Activated T-cell treated with anti-CD3 and anti-CD28 coated beads for 4 hours (primary cell): ENCODE results near the gene VPS33B.
"Not testable (repeated sequence)": the region's sequence is repeated elsewhere in the genome, so short reads cannot be mapped to it uniquely, and the experiment has no call there.

Experiments used
- DNase-seq: peaks from one replicate; pipeline ENCODE4 v3.0.0-alpha.2; 2020

The VPS33B gene

GRCh38 chr15:91031796-91032195 lies 9.4 kb upstream of the VPS33B start:
- DNase-seq: no peak

DNA sequence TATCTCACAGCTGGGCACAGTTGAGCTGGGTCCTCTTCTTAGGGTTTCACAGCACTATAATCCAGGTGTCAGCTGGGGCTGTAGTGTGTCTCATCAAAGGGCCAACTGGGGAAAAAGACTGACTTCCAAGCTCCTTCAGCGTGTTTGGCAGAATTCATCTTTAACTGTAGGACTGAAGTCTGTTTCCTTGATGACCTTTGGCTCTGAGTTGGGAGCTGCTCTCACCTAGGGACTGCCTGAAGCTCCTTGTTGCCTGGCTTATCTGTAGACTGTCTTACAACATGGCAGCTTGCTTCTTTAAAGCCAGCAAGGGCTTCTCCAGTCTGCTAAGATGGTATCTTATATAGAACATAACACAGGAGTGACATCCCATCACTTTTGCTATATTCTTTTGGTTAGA lies 5.3 kb upstream of the VPS33B start:
- no peak for DNase-seq

- no peak for DNase-seq
Observed at GRCh38 chr15:91023720-91024119, 1.3 kb upstream of the VPS33B start.

GRCh38 chr15:91022832-91023129 lies 387 bp upstream of the VPS33B start:
- DNase-seq: no peak

- no peak for DNase-seq
Observed at GRCh38 chr15:91021516-91022074, 799 bp downstream of the VPS33B start.

- DNase-seq: no peak
Observed at GRCh38 chr15:91018158-91018557, 4.2 kb downstream of the VPS33B start.

DNA sequence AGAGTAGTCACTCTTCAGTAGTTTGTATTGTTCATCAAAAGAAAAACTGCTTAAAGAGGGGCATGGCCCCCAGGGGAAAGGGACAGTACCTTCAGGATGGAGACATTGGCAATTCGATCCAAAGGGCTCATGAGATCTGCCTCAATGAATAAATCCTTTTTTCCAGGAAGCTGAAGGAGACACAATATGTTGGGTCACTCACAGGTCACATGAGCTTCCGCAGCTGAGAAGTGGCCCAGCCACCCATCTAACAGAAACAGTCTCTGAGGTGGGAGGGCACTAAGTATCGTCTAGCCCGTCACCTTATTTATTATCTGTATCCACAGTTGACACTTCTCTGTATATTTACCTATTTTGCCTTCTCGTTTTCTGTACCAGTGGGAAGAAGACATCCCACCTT lies 4.7 kb downstream of the VPS33B start:
- DNase-seq: no peak

DNA sequence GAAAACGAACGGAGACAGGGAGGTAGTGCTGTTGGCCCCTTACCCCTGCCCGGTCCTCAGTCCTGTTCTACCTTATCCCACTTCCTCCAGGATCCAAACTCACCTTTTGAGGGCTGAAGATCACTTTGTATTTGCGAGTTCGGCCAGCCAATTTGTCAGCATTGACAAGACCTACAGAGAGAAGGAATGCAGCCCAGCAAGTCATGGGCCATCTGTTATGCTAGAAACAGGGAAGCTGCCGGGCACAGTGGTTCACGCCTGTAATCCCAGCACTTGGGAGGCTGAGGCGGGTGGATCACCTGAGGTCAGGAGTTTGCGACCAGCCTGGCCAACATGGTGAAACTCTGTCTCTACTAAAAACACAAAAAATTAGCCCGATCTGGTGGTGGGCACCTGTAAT lies 8.7 kb downstream of the VPS33B start:
- DNase-seq: not testable (repeated sequence)

DNA sequence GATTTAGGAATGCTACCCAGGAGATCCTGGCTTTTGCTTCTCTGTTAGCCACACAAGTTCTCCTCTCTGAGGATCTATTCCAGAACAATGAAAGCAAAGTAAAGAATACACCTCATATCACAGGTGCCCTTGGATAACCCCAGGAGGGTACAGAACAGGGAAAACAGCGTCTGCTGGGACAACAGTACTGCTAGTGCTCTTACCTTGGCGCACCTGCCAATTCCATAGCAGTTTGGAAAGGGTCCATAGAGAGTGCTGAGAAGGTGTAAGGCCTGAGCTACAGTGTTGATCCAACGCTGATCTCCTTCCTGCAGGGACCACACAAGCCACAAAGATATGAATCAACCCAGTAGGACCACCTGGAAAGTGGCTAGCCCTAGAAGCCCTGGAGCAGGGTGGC lies 15.1 kb downstream of the VPS33B start:
- no peak for DNase-seq

GRCh38 chr15:91001209-91001608 lies 21.2 kb downstream of the VPS33B start:
- DNase-seq: no peak

DNA sequence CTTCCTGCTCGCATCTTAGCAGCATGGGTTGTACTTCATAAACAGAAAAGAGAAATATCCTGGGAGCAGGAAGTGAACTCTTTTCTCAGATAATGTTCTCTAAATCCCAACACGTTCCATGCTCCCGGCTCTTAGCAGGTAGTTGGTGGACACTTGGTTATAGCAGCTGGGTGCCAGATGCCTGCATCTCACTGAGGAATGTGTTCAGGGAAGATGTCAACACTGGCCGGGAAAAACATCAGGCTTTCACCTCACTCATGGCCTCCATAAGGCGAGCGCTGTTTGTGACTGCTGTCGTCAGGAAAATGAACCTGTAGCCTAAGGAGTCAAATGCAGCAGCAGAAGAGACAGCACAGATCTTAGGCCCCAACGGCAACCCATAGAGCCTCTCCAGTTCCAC lies 23.7 kb downstream of the VPS33B start:
- no peak for DNase-seq

- peak; percentile 95 for DNase-seq
Observed at GRCh38 chr15:90994417-90995311, 27.7 kb downstream of the VPS33B start, which contains the start of gene PRC1. Gene PRC1 (minus strand): TSS chr15:90994535. CDS start chr15:90994417, 118 bp downstream.

DNA sequence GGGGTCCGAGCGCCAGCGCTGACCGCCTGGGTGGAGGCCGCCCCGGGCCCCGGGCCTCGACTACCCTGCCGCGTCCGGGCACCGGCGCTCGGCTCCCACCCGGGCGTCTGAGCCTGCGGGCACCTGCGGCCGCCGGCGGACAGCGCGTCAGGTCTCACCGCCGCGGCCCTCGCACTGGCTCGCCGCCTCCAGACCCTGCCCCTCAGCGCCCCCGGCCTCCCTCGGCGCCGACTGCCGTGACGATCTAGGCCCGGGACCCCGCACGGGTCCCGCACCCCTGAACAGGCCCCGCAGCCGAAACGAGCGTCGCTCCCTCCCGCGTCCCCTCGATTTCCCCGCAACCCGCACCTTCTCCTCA lies 28.4 kb downstream of the VPS33B start:
- no peak for DNase-seq

DNA sequence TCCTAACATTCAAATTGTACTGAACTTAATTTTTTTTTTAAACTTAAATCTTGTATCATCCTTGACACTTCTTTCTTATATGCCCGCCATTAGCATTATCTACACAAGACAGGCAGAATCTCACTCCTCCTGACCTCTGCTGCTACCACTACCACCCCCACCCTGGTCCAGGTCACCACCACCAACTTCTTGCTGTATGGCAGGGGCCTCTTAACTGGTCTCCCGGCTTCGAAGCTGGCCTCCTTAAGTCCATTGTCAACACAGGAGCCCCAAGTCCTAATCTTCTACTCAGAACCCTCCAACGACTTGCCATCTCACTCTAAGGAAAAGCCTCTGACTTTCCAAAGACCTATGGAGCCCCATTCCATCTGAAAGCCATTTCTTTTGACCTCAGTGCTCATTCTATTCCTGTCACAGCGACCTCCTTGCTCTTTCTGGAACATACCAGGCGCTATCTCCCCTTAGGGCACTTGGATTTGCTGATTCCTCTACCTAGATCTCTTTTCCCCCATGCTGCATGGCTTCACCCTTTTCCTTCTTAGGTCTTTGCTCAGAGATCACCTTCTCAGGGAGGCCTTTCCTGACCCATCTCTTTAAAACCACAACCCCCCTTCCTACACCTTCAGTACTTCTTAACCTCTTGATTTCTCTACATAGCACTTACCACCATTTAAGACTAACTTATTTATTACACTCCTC lies 30.7 kb downstream of the VPS33B start:
- DNase-seq: no peak

GRCh38 chr15:90990446-90990845 lies 31.9 kb downstream of the VPS33B start:
- no peak for DNase-seq

DNA sequence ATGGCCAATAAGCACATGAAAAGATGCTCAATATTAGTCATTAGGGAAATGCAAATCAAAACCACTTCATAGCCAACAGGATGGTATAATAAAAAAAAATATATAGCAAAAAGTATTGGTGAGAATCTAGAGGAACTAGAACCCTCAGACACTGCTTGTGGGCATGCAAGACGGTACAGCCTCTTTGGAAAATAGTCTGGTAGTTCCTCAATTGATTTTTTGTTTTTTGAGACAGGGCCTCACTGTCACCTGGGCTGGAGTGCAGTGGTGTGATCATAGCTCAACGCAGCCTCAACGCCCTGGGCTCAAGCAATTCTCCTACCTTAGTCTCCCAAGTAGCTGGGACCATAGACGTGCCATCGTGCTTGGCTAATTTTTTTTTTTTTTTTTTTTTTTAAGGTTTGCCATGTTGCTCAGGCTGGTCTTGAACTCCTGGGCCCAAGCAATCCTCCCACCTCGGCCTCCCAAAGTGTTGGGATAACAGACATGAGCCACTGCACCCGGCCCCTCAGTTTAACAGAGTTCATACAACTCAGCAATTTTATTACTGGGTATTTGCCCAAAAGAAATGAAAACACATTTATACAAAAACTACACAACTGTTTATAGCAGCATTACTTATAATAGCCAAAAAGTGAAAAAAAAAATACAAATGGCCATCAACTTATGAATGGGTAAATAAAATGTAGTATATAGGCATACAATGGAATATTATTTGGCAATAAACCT lies 33.2 kb downstream of the VPS33B start:
- DNase-seq: no peak

- no peak for DNase-seq
Observed at GRCh38 chr15:90988296-90988695, 34.1 kb downstream of the VPS33B start.

DNA sequence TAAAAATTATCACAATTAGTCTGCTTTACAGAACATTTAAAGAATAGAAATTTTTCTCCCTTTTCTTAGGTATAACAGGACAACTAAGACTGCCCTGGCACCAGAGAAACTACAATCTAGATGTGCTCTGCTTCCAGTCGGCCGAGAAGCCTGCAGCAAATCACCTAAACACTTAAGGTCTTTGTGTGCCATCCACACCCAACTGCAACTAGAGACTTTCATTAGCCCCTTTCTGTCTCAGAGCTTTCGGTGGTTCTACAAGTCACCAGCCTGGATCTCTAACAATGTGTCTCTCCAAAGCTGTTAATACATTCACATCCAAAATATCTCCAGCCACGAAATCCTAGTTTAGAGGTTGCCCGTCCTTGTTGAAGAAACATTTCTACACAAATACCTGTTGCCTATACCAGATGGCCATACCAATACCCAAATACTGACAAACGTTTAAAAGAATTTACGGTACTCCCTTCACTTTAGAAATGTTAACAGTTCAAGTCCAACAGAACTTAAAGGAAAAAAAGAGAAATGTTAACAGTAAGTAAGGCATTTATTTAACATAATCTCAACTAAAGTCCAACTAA lies 34.7 kb downstream of the VPS33B start:
- no peak for DNase-seq

GRCh38 chr15:90986790-90987507 lies 35.4 kb downstream of the VPS33B start:
- DNase-seq: no peak

- no peak for DNase-seq
Observed at GRCh38 chr15:90982135-90982534, 40.3 kb downstream of the VPS33B start.

DNA sequence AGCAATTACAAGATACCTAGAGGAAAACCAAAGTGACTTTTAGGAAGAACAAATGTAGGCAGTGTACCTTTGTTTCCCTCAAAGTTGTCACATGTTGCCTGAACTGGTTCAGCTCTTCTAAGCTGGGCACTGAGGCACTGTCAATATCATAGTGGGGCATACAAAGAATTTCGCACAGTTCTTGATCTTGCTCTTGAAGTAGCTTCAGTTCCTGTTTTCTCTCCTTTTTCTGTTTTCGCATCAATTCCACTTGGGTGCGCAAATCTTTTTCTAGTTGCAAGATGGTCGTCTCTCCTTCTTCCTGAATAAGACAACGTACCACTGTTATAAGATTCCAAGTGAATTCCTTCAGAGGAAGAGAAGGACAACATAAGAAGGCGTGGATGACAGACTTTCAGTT lies 40.7 kb downstream of the VPS33B start:
- no peak for DNase-seq

DNA sequence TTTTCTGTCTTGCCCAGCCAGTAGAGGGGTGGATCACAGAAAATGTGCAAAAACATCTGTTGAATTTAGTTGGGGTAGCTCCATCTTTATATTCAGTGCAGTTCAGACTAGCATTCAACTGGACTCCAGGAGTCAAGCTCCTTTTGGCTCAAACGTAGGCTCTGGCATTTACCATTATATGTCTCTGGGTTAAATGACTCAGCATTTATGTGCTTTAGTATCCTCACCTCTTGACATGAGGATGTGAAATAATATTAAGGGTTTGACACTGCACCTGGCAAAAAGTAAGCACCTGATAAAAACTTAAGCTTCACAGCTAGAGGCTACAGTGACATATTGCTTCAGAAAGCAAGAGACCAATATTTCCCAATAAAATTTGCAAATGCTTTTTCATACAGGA lies 42.8 kb downstream of the VPS33B start:
- no peak for DNase-seq
